HepG2 (cell line): ENCODE results near the gene RIPOR3. TPM values are rescaled to one million over a fixed set of nuclear protein-coding genes. Genes with fewer than 3 reads are reported as not detected.

ENCODE experiments used
- ARNT ChIP-seq: fragments of 450-650 bp; IDR thresholded peaks from 2 replicates; pipeline ENCODE4 v1.6.1; 2017
- JARID2 ChIP-seq: sonication (generic); formaldehyde crosslinking; IDR thresholded peaks from 2 replicates; pipeline ENCODE4 v1.8.1; 2023; ENCODE audit warnings: missing genetic modification reagents, inconsistent platforms; ENCODE audit not compliant: insufficient replicate concordance
- ONECUT2 ChIP-seq: sonication (generic); formaldehyde crosslinking; IDR thresholded peaks from 2 replicates; pipeline ENCODE4 v1.4.0; 2020; ENCODE audit warnings: missing genetic modification reagents
- PAX8 ChIP-seq: sonication (generic); formaldehyde crosslinking; IDR thresholded peaks from 2 replicates; pipeline ENCODE4 v1.8.0; 2022; ENCODE audit warnings: mild to moderate bottlenecking, missing genetic modification reagents, borderline replicate concordance
- SOX13 ChIP-seq, 3 experiments: fragments of 450-650 bp in 1 of 3; sonication (generic) in 1 of 3; formaldehyde crosslinking in 1 of 3; IDR thresholded peaks in 2 of 3; conservative IDR thresholded peaks in 1 of 3; 2 replicates each; pipeline versions ENCODE4 v1.5.0 to v1.6.1; 2016 to 2020; ENCODE audit warnings: antibody characterized with exemption in 1 of 3, mild to moderate bottlenecking in 1 of 3, missing compliant biosample characterization in 1 of 3, missing genetic modification reagents in 1 of 3, moderate library complexity in 1 of 3
- STAT6 ChIP-seq: sonication (generic); formaldehyde crosslinking; IDR thresholded peaks from 2 replicates; pipeline ENCODE4 v1.4.0; 2020; ENCODE audit warnings: missing genetic modification reagents, mild to moderate bottlenecking, borderline replicate concordance
- TFAP4 ChIP-seq: sonication (generic); IDR thresholded peaks from 2 replicates; pipeline ENCODE4 v1.6.1; 2016; ENCODE audit warnings: low read depth, borderline replicate concordance
- TOPORS ChIP-seq: sonication (generic); formaldehyde crosslinking; IDR thresholded peaks from 2 replicates; pipeline ENCODE4 v1.8.0; 2023; ENCODE audit warnings: mild to moderate bottlenecking, missing genetic modification reagents
- ZBTB40 ChIP-seq, 2 experiments: fragments of 450-650 bp in 1 of 2; sonication (generic) in 1 of 2; formaldehyde crosslinking in 1 of 2; IDR thresholded peaks; 2 replicates each; pipeline versions ENCODE4 v1.6.1 to v1.8.0; 2016 to 2022; ENCODE audit warnings: antibody characterized with exemption in 1 of 2, mild to moderate bottlenecking in 1 of 2, missing genetic modification reagents in 1 of 2
- ZNF136 ChIP-seq: sonication (generic); formaldehyde crosslinking; IDR thresholded peaks from 2 replicates; pipeline ENCODE4 v1.8.1; 2022; ENCODE audit warnings: low read depth, mild to moderate bottlenecking, moderate library complexity, missing genetic modification reagents
- ZNF207 ChIP-seq: fragments of 450-650 bp; IDR thresholded peaks from 2 replicates; pipeline ENCODE4 v1.6.1; 2016; ENCODE audit warnings: antibody characterized with exemption, borderline replicate concordance
- ZNF354B ChIP-seq: sonication (generic); formaldehyde crosslinking; IDR thresholded peaks from 2 replicates; pipeline ENCODE4 v1.8.0; 2022; ENCODE audit warnings: mild to moderate bottlenecking, missing genetic modification reagents
- ZNF510 ChIP-seq: sonication (generic); formaldehyde crosslinking; IDR thresholded peaks from 2 replicates; pipeline ENCODE4 v1.4.0; 2020; ENCODE audit warnings: low read depth, mild to moderate bottlenecking, missing genetic modification reagents
- ZNF580 ChIP-seq: IDR thresholded peaks from 2 replicates; pipeline ENCODE4 v1.6.1; 2016; ENCODE audit warnings: low read depth, borderline replicate concordance
- polyA plus RNA-seq, 8 experiments: library from polyadenylated mRNA; depleted of rRNA in 3 of 8; stranded (reverse) in 7 of 8; unstranded in 1 of 8; fragments of >200 nt; fragmentation: Illumina TruSeq in 4 of 8; extraction: Trizol in 4 of 8; gene quantifications; 2 replicates each; pipeline versions ENCODE4 v1.2.1 to v1.2.3, GENCODE V29; 2011 to 2016; ENCODE audit warnings: low read depth in 4 of 8, missing spikeins in 1 of 8, mixed read lengths in 1 of 8; ENCODE audit not compliant: insufficient read depth in 1 of 8
- total RNA-seq, 5 experiments: library from RNA; depleted of rRNA; stranded (reverse); fragments of >200 nt; fragmentation: Illumina TruSeq; extraction: Trizol; gene quantifications; 2 replicates each; pipeline ENCODE4 v1.2.3, GENCODE V29; 2016; ENCODE audit warnings: low read depth in 1 of 5

The RIPOR3 gene
- total and polyA plus RNA-seq, 2 of the 13 experiments (the other 11 are each of a cell fraction or from before 2014, with no cell fraction given): 0.18 TPM; not detected in 1

- TF ChIP-seq ZNF580 (CRISPR knock-in tag) (no peak), ZNF207 (no peak), ARNT (no peak), ONECUT2 (CRISPR knock-in tag) (no peak), JARID2 (peak; percentile 24), TOPORS (CRISPR knock-in tag) (no peak), ZNF510 (0 out of 2 replicates have a peak, but pooled peaks have one; percentile 42), STAT6 (CRISPR knock-in tag) (0 out of 2 replicates have a peak, but pooled peaks have one; percentile 8), ZBTB40 (IDR thresholded peaks at IDR 0.05) (no peak), ZBTB40 (CRISPR knock-in tag; IDR thresholded peaks at IDR 0.05) (0 out of 2 replicates have a peak, but pooled peaks have one; percentile 56), PAX8 (CRISPR knock-in tag) (no peak; the same call in 1 of the 2 replicates), ZNF136 (no peak), SOX13 (IDR thresholded peaks at IDR 0.05) (no peak), SOX13 (CRISPR knock-in tag; conservative IDR thresholded peaks at IDR 0.05 in 1 of 2, IDR thresholded peaks at IDR 0.05 in 1 of 2) (no peak), TFAP4 (no peak), ZNF354B (CRISPR knock-in tag) (no peak)
These were observed 38.8 kb upstream of the RIPOR3 start (continued) for GRCh38 chr20:50729901-50730764.
